HG03521 (cell line): Measurements from ENCODE around the gene RNFT2.
A peak's percentile ranks its signal among the peaks of the same experiment; 100 is the strongest.

Experiments
- ATAC-seq: cut with Tn5 transposase; IDR thresholded peaks from one replicate; pipeline ENCODE4 v1.9.1; 2021; ENCODE audit warnings: mild to moderate bottlenecking, moderate library complexity; ENCODE audit not compliant: unreplicated experiment

The RNFT2 gene

GRCh38 chr12:116867523-116867922, 129.4 kb downstream of the RNFT2 start:
- ATAC-seq: no peak

- ATAC-seq: no peak
Observed at GRCh38 chr12:116870306-116870705, 132.2 kb downstream of the RNFT2 start.

GRCh38 chr12:116874324-116874995, 136.3 kb downstream of the RNFT2 start:
- no peak for ATAC-seq

GRCh38 chr12:116876151-116876869, 138.2 kb downstream of the RNFT2 start:
- no peak for ATAC-seq

GRCh38 chr12:116878567-116879508, 140.7 kb downstream of the RNFT2 start:
- ATAC-seq: no peak

- ATAC-seq: no peak
Observed at GRCh38 chr12:116879509-116880212, 141.5 kb downstream of the RNFT2 start.

GRCh38 chr12:116880213-116880816, 142.2 kb downstream of the RNFT2 start:
- ATAC-seq: no peak

GRCh38 chr12:116880817-116881324, 142.8 kb downstream of the RNFT2 start:
- ATAC-seq: peak; percentile 72

- ATAC-seq: peak; percentile 21
Observed at GRCh38 chr12:116881325-116881876, 143.3 kb downstream of the RNFT2 start, which contains the start of gene HRK. Gene HRK (minus strand): TSS chr12:116881441. CDS start chr12:116881307, 134 bp downstream.

GRCh38 chr12:116881877-116882507, 143.9 kb downstream of the RNFT2 start:
- no peak for ATAC-seq

- ATAC-seq: no peak
Observed at GRCh38 chr12:116882742-116883141, 144.6 kb downstream of the RNFT2 start.

- ATAC-seq: no peak
Observed at GRCh38 chr12:116884871-116885270, 146.8 kb downstream of the RNFT2 start.

GRCh38 chr12:116885491-116885890, 147.4 kb downstream of the RNFT2 start:
- ATAC-seq: no peak

- no peak for ATAC-seq
Observed at GRCh38 chr12:116887244-116887643, 149.1 kb downstream of the RNFT2 start.

GRCh38 chr12:116887897-116888296, 149.8 kb downstream of the RNFT2 start:
- ATAC-seq: no peak

- no peak for ATAC-seq
Observed at GRCh38 chr12:116890330-116890729, 152.2 kb downstream of the RNFT2 start.

- no peak for ATAC-seq
Observed at GRCh38 chr12:116891019-116891418, 152.9 kb downstream of the RNFT2 start.

GRCh38 chr12:116892349-116893140, 154.4 kb downstream of the RNFT2 start:
- no peak for ATAC-seq
